Skeletal muscle tissue (tissue), 4 donors: ENCODE results near the gene SENP7. TPM values are rescaled to one million over a fixed set of nuclear protein-coding genes. Genes with fewer than 3 reads are reported as not detected.
"Not testable (repeated sequence)": the region's sequence is repeated elsewhere in the genome, so short reads cannot be mapped to it uniquely, and the experiment has no call there.

Experiments
- H3K27ac ChIP-seq: one replicate; pipeline ENCODE4 v1.7.0; 2013; ENCODE audit warnings: mild to moderate bottlenecking, low read depth, low read length, inconsistent platforms
- H3K27me3 ChIP-seq, 3 donors: one replicate each; pipeline ENCODE4 v1.7.0; 2013; ENCODE audit warnings: low read length in 3 of 3; ENCODE audit not compliant: control insufficient read depth in 3 of 3, insufficient read depth in 3 of 3
- H3K36me3 ChIP-seq, 3 donors: one replicate each; pipeline ENCODE4 v1.7.0; 2013; ENCODE audit warnings: low read length in 3 of 3; ENCODE audit not compliant: control insufficient read depth in 3 of 3, insufficient read depth in 3 of 3
- H3K4me1 ChIP-seq, 3 donors: one replicate each; pipeline ENCODE4 v1.7.0; 2013; ENCODE audit warnings: low read length in 3 of 3, mild to moderate bottlenecking in 3 of 3; ENCODE audit not compliant: control insufficient read depth in 3 of 3, insufficient read depth in 3 of 3
- H3K4me3 ChIP-seq, 3 donors: one replicate each; pipeline ENCODE4 v1.7.0; 2013; ENCODE audit warnings: low read length in 3 of 3
- H3K9ac ChIP-seq, 3 donors: one replicate each; pipeline ENCODE4 v1.7.0; 2013; ENCODE audit warnings: low read length in 3 of 3, mild to moderate bottlenecking in 3 of 3, moderate library complexity in 2 of 3, low read depth in 1 of 3
- H3K9me3 ChIP-seq, 3 donors: one replicate each; pipeline ENCODE4 v1.7.0; 2013; ENCODE audit warnings: low read length in 3 of 3; ENCODE audit not compliant: control insufficient read depth in 3 of 3
- total RNA-seq: library from RNA; depleted of rRNA; stranded (reverse); fragments of >200 nt; gene quantifications from one replicate; pipeline ENCODE4 v1.2.3, GENCODE V29; 2014
- donor health status: Osteomylitis.

Gene SENP7, protein sequence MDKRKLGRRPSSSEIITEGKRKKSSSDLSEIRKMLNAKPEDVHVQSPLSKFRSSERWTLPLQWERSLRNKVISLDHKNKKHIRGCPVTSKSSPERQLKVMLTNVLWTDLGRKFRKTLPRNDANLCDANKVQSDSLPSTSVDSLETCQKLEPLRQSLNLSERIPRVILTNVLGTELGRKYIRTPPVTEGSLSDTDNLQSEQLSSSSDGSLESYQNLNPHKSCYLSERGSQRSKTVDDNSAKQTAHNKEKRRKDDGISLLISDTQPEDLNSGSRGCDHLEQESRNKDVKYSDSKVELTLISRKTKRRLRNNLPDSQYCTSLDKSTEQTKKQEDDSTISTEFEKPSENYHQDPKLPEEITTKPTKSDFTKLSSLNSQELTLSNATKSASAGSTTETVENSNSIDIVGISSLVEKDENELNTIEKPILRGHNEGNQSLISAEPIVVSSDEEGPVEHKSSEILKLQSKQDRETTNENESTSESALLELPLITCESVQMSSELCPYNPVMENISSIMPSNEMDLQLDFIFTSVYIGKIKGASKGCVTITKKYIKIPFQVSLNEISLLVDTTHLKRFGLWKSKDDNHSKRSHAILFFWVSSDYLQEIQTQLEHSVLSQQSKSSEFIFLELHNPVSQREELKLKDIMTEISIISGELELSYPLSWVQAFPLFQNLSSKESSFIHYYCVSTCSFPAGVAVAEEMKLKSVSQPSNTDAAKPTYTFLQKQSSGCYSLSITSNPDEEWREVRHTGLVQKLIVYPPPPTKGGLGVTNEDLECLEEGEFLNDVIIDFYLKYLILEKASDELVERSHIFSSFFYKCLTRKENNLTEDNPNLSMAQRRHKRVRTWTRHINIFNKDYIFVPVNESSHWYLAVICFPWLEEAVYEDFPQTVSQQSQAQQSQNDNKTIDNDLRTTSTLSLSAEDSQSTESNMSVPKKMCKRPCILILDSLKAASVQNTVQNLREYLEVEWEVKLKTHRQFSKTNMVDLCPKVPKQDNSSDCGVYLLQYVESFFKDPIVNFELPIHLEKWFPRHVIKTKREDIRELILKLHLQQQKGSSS
- total RNA-seq, result 33.4 TPM

DNA sequence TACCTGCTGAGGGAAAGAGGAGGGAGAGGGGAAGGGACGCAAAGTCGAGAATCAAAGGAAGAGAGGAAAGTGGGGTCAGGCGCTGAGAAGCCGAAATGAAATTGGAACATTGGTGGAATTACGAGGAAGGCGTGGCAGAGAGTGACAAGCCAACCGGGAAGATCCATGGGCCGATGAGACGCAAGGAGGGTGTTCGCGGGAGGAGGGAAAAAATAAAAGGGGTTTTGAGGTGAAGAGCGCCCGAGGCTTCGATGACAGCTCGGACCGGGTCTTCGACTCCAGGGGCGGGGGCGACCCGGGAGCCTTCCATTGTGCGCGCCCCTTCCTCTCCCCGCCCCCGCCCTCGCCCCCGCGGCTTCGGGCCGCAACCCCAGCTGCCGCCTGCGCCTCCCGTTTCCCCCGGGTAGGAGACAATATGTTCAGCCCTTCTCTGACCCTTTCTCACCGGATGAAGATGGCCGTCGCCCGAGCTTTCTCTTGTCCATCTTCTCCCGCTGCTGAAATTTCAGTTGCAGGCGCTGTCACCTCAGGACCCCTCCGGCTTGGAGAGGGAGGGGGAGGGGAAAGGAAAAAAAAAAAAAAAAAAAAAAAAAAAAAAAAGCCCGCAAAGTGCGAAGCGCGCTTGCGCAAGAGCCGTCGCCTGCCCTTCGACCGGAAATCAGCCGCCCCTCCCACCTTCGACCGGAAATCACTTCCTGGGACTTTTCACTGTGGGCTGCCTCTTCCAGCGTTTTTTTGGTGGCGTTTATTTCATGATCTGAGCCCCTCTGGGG, at the start of gene SENP7:
TSS of gene SENP7 (minus strand) at position 567 of the 773 bp plus-strand sequence. CDS start at position 485, 82 bp downstream.
- peaks cover 3 to 4% (median 3%) of the 10 kb centered on the region in 3 donors for H3K4me1 ChIP-seq
- peak within 1 kb of the TSS; percentile 84 to 94 (median 91) for H3K9ac ChIP-seq
- H3K4me3 ChIP-seq, result peak within 1 kb of the TSS; percentile 93 to 99 (median 93)
- H3K27ac ChIP-seq, result peak within 1 kb of the TSS; percentile 94
- no peaks in the 10 kb centered on the region for H3K9me3 ChIP-seq
- no peaks in the 10 kb centered on the region for H3K36me3 ChIP-seq
- no peaks in the 10 kb centered on the region for H3K27me3 ChIP-seq

DNA sequence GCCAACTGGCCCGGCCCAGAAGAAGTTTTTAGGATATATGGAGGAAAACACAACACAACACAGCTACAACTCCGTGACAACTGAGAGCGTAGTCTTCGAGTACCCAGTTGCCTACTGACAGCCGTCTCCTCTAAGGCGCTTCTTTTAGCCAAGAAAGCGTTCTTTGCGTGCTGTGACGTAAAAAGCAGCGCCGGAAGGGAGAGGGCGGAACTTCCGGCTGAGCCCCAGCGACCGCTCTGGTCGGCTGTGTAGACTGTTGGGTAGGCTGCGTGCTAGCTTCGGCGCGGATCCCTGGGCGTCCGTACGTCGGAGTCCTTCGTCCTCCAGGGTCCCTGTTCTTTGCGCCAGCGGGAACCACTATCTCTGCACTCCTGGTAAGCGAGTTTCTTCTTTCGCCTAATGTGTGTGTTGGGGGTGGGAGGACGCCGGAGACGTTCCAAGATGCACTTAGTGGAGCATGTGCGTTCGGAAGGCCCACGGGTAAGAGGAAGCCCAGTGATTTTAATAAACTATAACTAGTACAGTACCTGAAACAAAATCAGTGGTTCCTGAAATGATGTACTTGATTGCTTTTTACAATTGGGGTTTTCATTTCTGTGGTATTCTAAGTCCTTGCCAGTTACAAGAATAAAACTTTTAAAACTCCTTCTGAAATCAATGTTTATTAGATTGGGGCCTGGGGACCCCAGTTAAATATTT, 48.8 kb upstream of the SENP7 start, which contains the start of gene TRMT10C:
TSS of gene TRMT10C (plus strand) at position 239 of the 699 bp plus-strand sequence. CDS start 2,914 bp downstream, outside the sequence.
- no peaks in the 10 kb centered on the region for H3K9me3 ChIP-seq
- peak within 1 kb of the TSS; percentile 98 to 100 (median 99) for H3K4me3 ChIP-seq
- peaks cover 10 to 16% (median 12%) of the 10 kb centered on the region in 3 donors for H3K36me3 ChIP-seq

DNA sequence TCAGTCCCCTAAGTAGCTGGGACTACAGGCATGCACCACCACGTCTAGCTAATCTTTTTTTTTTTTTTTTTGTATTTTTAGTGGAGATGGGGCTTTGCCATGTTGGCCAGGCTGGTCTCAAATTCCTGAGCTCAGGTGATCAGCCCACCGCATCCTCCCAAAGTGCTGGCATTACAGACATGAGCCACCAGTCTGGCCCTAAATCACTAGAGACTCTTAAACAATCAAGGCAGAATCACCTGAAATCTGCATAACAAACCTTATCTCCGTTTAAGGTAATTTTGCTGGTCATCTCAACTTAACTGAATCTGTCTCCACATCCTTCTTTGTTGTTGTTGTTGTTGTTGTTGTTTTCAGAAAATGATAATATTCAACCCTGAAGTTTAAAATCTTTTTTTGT, 43.1 kb upstream of the SENP7 start:
- Histone ChIP-seq H3K9ac (no peak overlapping the region), H3K27ac (no peak overlapping the region), H3K27me3 (peaks cover 3 to 14% (median 13%) of the 10 kb centered on the region in 3 donors), H3K4me1 (no peaks in the 10 kb centered on the region), H3K4me3 (no peak overlapping the region), H3K9me3 (no peaks in the 10 kb centered on the region), H3K36me3 (no peaks in the 10 kb centered on the region)

More for the DNA sequence above, 48.8 kb upstream of the SENP7 start, which contains the start of gene TRMT10C:
- peak within 1 kb of the TSS; percentile 86 for H3K27ac ChIP-seq
- peaks cover 8 to 11% (median 11%) of the 10 kb centered on the region in 3 donors for H3K4me1 ChIP-seq
- H3K27me3 ChIP-seq, result peaks cover under 1 to 10% (median 6%) of the 10 kb centered on the region in 3 donors
- H3K9ac ChIP-seq, result peak within 1 kb of the TSS; percentile 94 to 98 (median 95)

DNA sequence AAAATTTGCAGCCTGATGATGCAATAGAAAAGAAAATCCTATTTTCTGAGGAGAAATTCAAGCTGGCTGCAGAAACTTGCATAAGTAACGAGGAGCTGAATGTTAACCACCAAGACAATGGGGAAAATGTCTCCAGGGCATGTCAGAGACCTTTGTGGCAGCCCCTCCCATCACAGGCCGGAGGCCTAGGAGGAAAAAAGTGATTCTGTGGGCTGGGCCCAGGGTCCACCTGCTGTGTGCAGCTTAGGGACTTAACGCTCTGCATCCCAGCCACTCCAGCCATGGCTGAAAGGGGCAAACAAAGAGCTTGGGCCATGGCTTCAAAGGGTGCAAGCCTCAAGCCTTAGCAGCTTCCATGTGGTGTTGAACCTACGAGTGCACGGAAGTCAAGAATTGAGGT, 40.4 kb upstream of the SENP7 start:
- H3K9me3 ChIP-seq, H3K4me3 ChIP-seq, H3K4me1 ChIP-seq, H3K9ac ChIP-seq, H3K27ac ChIP-seq, H3K36me3 ChIP-seq: not testable (repeated sequence)
- H3K27me3 ChIP-seq, result peaks cover 3 to 13% (median 7%) of the 10 kb centered on the region in 3 donors

DNA sequence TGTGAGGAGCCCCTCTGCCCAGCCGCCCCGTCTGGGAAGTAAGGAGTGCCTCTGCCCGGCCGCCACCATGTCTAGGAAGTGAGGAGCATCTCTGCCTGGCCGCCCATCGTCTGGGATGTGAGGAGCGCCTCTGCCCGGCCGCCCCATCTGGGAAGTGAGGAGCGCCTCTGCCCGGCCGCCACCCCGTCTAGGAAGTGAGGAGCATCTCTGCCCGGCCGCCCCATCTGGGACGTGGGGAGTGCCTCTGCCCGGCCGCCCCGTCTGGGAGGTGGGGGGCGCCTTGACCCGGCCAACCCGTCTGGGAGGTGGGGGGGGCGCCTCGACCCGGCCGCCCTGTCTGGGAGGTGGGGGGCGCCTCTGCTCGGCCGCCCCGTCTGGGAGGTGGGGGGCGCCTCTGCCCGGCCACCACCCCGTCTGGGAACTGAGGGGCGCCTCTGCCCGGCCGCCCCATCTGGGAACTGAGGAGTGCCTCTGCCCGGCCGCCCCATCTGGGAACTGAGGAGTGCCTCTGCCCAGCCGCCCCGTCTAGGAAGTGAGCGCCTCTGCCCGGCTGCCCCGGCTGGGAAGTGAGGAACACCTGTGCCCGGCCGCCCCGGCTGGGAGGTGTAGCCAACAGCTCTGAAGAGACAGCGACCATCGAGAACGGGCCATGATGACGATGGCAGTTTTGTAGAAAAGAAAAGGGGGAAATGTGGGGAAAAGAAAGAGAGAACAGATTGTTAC, 38.5 kb upstream of the SENP7 start:
- not testable (repeated sequence) for H3K36me3 ChIP-seq, H3K9me3 ChIP-seq, H3K27ac ChIP-seq, H3K4me3 ChIP-seq, H3K4me1 ChIP-seq, H3K9ac ChIP-seq, H3K27me3 ChIP-seq

DNA sequence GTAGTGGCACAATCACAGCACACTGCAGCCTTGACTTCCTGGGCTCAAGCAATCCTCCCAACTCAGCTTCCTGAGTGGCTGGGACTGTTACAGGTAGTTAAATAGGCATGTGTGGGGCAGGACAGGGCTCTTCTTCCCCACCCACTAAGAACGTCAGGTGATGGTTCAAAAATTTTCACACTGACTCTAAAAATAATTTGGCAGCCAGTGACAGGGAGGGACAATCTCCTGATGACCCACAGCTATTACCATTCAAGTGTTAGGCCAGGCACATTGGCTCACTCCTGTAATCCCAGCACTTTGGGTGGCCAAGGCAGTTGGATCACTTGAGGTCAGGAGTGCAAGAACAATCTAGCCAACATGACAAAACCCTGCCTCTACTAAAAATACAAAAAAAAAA, 36.5 kb upstream of the SENP7 start:
- H3K36me3 ChIP-seq, result no peaks in the 10 kb centered on the region
- no peaks in the 10 kb centered on the region for H3K9me3 ChIP-seq
- H3K27me3 ChIP-seq, result no peaks in the 10 kb centered on the region
- H3K9ac ChIP-seq, result no peak overlapping the region
- H3K27ac ChIP-seq, result no peak overlapping the region
- no peak overlapping the region for H3K4me3 ChIP-seq
- no peaks in the 10 kb centered on the region for H3K4me1 ChIP-seq

DNA sequence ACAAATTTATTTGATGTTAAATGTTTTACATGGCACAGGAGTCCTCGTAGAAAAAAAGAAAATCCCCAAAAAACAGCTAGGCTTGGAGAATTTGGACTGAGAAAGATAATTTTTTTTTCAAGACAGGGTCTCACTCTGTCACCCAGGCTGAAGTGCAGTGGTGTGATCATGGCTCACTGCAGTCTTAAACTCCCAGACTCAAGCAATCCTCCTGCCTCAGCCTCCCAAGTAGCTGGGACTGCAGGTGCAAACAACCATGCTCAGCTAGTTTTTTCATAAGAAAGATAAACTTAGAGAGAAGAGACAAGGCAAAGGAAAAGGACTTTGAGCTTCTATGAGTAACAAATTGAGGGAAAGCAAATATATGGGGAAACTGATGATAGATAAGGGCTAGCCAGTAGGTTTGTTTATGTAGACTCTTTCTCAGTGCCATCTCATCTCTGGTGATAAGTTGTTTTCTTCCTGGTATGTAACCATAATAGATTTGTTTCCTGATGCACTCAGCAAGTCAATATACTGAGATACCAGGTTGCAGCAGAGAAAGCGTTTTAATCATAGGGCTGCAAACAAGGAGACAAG, 35.6 kb upstream of the SENP7 start:
- no peaks in the 10 kb centered on the region for H3K27me3 ChIP-seq
- no peak overlapping the region for H3K9ac ChIP-seq
- no peak overlapping the region for H3K4me3 ChIP-seq
- H3K4me1 ChIP-seq, result no peaks in the 10 kb centered on the region
- H3K9me3 ChIP-seq, result no peaks in the 10 kb centered on the region
- no peaks in the 10 kb centered on the region for H3K36me3 ChIP-seq
- H3K27ac ChIP-seq, result no peak overlapping the region

DNA sequence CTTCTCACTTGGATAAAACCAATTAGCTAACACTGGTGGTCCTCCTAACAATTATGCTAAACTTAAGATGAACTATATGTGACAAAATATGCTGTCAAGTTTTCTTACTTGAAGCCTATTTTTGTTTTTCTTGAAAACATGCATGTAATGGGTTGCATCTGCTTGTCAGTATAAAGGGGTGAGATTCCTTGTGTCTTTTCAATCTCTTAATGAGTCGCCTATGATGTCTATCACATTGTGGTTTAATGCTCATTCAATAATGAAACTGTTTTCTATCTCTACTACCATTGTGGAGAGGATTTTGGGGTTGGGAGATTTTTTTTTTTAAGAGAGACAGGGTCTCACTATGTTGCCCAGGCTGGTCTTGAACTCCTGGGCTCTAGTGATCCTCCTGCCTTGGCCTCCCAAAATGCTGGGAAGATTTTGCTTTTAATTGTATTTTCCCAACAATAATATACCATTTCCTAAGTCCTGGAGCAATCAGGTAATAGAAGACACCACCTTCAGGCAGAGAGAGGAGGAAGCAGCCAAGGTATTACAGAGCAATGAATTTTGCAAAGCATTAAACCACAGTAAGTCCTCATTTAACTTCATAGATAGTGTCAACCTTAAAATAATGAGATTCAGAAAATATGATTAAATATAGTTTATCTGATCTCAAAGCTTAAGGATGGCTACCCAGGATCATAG, 31.3 kb upstream of the SENP7 start:
- no peaks in the 10 kb centered on the region for H3K4me1 ChIP-seq
- H3K4me3 ChIP-seq, result no peak overlapping the region
- no peak overlapping the region for H3K9ac ChIP-seq
- H3K27ac ChIP-seq, result no peak overlapping the region
- H3K27me3 ChIP-seq, result peaks cover 0 to 4% (median 0%) of the 10 kb centered on the region in 3 donors
- H3K9me3 ChIP-seq, result no peaks in the 10 kb centered on the region
- no peaks in the 10 kb centered on the region for H3K36me3 ChIP-seq
